ENCODE results near the gene RAE1.
A peak's percentile ranks its signal among the peaks of the same experiment; 100 is the strongest.
"Not testable (repeated sequence)": the region's sequence is repeated elsewhere in the genome, so short reads cannot be mapped to it uniquely, and the experiment has no call there.

The RAE1 gene

DNA sequence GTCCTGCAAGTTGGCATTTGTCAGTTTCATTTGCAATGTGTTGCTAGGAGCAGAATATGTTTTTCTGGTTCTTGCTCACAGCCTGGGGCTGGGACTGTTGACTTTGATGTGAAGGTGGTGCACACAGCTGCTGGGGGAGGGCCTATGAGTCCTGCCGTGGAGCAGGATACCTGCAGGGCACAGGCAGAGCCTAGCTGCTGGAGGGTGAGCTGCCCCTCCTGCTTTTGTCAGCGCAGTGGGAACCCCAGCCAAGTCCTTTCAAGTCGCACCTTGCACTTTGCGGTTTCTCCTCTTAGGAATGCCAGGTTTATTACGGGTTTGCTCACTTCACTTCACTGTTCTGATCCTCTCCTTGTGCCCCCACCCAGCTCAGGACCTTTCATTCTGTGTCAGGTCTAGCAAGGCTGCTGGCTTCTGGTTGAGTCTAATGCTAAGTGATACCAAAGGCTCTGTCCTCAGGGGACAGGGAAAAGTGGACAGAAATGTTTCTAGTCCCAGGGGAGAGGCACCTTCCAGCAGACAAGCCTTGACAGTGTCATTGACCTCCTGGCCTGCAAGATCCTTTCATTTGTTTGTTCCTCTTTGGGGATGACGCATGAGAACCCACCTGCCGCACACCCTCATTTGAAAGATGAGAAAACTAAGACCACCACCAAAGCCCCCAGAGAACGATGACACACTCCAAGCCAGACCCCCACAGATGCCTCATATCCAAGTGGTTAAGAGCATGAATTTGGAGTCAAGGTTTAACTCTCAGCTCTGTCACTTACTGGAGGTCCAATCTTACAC, 24.2 kb upstream of the RAE1 start:
- DNase-seq: no peak

DNA sequence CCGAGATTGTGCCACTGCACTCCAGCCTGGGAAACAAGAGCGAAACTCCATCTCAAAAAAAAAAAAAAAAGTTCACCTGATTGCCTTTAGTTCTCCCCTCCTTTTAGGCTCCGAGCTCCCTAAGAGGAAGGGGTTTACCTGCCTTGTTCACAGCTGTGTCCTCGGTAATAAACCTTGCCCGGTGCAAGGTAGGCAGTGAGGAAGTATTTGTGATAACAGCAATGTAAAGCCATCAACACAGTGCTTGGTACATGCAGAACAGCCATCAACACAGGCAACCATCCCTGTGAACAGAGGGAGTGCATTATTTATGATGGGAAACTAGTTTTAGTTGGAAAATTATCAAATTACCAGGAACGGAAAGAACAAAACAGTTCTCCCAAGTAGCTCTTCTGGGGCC, 23.2 kb upstream of the RAE1 start:
- no peak for DNase-seq

DNA sequence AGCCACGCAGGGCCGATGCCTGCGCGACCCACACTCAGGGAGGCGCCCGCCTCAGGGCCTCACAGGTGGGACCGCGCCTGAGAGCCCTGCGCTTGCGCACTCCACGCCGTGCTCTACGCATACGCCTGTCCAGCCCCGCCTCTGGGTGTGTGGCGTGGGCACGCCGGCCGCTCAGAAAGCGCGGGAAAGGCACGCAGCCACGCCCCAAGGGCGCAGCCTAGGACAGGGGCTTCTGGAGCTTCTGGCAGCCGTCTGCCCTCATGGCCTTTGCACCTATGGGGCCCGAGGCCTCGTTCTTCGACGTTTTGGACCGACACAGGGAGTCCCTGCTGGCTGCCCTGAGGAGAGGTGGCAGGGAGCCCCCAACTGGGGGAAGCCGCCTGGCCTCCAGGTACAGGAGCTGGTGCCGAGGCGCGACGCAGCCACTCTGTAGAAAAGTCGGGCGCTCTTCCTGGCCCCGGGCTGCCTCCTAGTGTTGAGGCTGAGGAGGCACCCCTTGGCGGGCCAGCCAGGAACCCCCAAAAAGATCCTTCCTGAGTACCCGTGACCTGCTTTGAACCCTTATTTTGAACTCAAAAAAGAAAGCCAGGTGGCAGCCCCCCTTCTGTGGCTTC, 21.3 kb upstream of the RAE1 start, which contains the start of gene SPO11:
TSS of gene SPO11 (plus strand) at position 196 of the 614 bp plus-strand sequence. CDS start at position 261, 65 bp downstream.
- peak; percentile 9 for DNase-seq

DNA sequence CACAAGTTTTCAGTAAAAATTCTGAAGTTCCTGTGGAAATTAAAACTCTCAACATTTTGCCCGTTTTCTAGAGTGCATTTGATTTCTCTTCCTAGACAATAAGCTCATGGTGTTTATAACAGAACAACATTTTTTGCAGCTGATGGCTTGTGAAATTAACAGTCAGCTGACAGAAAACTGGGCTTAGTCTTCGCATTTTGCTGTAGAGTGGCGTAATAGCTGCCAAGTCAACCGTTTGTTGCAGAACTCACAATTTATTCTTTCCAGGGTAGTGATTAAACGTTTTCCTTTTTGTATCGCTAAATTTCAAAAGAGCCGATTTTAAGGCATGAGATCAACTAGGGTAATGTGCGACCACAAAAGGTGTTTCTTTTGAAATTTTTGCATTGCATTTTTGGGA, 20.1 kb upstream of the RAE1 start:
- DNase-seq: peak; percentile 62

DNA sequence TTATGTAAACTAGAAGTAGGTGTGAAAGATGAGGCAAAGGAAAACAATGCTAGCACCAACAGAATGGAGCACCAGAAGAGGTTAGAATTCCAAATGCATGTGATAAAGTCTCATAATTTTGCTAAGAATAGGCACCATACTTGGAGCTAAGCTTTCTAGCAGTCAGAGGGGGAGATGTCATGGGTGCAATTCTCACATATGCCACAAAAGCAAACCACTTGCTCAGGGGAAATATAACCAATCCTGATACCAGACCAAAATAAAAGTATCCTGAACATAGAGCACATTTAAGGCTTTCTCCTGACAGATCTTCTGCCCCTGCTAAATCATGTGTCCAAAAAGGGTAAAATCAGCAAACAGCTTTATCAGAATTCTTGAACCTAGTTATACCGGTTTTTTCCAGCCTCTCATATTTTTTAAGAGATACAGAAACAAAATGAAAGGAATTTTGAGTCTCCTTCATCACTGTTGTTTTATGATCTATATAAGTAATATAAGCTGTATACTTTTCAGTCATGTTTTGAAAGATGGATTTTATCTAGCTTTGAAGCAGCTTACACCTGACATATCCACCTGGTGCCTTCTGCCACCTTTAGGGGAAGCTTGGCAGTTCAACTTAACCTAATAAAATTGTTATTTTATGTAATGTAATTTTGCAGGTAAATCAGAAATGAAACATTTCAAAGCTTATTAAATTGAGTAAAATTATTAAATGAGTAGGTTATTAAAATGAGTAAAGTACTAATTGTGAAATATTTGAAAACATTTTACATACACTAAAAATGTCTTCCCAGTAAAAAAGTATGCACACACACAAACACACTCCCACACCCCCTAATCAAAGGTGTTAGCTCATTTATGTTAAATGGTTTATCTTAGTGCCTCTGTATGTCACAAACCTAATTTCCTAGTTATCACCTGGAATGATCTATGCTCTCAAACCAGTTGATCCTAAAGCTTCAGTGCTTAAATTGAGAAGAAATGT, 18.7 kb upstream of the RAE1 start:
- DNase-seq: no peak

DNA sequence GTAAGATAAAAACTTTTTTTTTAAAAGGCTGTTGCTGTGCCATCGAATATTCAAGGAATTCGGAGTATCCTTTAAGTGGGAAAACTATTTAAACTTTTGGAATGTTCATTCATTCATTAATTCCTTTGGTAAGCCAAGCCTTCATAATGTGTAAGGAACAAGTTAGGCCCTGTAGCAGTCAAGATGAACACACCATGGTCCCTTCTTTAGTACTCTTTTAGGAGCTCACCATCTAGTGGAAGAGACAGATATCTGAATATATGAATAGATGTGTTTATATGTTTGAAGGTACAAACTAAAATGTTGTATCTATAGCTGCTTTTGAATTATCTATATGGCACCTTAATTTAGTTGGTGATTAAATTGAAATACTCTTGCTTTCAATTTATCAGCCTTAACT, 15.7 kb upstream of the RAE1 start:
- peak; percentile 7 for DNase-seq

DNA sequence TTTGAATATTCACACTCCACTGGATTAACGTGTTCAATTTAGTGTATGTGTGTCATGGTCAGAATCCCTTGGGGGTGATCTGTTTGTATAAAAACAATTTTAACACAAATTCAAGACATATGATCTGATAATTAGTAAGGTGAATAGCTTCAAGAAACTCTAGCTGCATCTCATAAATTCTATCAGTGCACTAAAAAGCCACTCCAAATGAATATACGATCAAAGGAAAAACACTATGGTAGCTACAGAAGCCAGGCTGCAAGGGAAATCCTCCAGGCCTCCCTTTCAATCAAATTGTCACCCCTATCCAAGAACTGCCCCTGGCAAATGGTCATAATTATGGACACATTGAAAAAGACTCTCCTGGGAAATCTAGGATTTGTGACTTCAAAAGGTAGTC, 9.4 kb upstream of the RAE1 start:
- DNase-seq: no peak

DNA sequence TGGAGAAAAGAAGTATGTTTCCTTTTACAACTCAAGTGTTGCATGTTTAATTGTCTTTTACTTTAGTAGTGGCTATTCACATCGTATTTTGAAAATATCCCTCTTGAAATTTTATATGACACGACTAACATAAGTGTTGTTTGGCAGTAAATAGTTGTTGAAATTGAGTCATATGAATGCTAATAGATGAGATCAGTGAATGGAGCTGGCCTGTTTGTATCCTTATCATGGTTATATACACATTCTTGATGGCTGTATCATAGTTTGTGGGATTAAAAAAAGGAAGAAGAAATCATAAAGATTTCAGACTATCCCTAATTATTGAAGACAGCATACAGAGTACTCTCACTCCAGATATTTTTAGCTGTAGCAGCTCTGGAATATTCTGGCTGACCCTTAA, 8.2 kb upstream of the RAE1 start:
- DNase-seq: no peak

DNA sequence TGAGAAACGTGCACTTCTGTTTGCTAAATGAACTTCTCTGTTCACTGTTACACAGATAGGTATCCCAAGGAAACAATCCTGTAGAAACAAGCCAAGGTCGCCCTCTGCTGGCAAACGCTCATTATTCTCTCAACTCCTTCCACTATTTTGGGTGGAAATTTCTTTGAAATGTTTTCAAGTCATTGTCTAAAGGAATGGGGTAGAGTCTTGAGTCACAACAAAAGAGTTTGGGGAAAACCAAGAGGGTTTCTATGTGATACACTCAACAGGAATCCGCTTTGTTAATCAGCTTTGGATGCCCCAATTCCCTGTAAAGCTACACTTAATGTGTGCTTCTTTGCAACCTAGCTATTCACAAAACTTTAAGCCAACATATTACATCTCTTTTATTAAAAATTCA, 4.6 kb upstream of the RAE1 start:
- DNase-seq: peak; percentile 85

DNA sequence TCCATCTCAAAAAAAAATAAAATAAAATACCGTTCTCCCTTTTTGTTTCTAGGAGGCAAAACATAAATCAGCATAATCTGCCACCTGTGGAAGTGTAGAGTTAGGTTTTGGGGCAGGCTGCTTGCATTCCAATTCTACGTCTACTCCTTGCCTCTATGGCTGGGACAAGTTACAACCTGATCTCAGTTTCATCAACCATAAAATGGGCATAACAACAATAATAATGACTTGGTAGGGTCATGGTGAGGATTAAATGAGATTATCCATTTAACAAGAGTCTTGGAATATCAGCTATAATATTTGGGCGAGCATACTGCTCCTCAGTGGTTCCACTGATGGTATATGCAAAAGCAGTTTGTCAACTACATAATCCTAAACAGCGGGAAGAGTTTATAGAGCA, 3.7 kb upstream of the RAE1 start:
- no peak for DNase-seq

DNA sequence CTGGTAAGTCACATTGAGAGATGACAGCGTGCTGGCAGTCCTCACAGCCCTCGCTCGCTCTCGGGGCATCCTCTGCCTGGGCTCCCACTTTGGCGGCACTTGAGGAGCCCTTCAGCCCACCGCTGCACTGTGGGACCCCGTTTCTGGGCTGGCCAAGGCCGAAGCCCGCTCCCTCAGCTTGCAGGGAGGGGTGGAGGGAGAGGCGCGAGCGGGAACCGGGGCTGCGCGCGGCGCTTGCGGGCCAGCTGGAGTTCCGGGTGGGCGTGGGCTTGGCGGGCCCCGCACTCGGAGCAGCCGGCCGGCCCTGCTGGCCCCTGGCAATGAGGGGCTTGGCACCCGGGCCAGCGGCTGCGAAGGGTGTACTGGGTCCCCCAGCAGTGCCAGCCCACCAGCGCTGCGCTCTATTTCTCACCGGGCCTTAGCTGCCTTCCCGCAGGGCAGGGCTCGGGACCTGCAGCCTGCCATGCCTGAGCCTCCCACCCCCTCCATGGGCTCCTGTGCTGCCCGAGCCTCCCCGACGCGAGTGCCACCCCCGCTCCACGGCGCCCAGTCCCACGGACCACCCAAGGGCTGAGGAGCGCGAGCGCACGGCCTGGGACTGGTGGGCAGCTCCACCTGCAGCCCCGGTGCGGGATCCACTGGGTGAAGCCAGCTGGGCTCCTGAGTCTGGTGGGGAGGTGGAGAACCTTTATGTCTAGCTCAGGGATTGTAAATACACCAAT, 2.7 kb upstream of the RAE1 start:
- DNase-seq: not testable (repeated sequence)

DNA sequence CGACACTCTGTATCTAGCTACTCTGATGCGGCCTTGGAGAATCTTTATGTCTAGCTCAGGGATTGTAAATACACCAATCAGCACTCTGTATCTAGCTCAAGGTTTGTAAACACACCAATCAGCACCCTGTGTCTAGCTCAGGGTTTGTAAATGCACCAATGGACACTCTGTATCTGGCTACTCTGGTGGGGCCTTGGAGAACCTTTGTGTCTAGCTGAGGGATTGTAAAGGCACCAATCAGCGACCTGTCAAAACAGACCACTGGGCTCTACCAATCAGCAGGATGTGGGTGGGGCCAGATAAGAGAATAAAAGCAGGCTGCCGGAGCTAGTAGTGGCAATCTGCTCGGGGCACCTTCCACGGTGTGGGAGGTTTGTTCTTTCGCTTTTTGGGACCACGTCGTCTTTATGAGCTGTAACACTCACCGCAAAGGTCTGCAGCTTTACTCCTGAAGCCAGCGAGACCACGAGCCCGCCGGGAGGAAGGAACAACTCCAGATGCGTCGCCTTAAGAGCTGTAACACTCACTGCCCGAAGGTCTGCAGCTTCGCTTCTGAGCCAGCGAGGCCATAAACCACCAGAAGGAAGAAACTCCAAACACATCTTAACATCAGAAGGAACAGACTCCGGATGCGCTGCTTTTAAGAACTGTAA, 2.0 kb upstream of the RAE1 start:
- DNase-seq: not testable (repeated sequence)

DNA sequence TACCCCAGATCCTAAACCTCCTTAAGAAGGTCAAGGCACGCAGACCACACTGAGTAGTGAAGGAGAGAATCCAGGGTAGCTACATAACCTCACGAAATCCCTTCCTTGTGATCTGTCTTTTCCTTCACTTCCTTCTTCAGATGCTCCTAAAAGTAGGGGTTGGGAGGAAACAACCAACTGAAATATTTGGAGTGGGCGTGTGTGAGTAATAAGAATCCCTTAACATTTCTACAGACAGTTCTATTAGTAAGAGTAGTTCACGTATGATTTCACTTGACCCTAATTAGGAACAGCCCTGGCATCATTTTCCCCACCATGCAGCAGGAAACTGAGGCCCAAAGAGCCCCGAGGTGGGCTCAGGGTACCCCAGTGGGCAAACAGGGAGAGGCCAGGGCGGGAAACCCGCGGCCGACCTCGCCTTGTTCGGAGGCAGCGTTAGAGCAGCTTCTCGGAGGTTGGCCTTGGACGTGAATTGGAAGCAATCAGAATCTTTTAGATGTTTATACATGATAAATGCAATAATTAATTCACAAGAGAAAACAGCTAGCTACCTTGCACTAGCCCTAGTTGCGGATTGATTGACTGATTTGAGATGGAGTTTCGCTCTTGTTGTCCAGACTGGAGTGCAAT, 859 bp upstream of the RAE1 start:
- no peak for DNase-seq

DNA sequence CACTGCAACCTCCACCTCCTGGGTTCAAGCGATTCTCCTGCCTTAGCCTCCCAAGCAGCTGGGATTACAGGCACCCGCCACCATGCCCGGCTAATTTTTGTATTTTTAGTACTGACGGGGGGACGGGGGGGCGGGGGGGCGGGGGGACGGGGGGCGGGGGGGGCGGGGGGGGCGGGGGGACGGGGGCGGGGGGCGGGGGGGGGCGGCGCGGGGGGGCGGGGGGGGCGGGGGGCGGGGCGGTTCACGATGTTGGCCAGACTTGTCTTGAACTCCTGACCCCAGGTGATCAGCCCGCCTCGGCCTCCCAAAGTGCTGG, 371 bp upstream of the RAE1 start:
- not testable (repeated sequence) for DNase-seq

DNA sequence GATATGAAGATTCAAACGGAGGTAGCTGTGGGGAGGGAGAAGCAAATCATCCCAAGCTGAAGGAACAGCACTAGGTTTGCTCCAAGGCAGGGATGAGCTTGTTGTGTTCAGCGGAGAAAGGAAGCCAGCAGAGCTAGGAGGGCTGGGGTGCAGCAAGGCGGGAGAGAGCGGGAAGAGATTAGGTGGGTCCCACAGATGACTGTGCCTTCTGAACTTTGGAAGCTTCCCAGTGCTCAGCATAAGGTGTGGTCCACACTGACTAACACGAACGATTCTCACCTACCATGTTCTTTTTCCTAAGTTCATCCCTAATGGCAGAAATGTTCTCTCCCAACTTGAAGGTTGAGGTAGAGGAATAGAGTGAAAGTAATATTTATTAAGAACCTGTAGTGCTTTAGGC, 1.2 kb downstream of the RAE1 start:
- DNase-seq: no peak

DNA sequence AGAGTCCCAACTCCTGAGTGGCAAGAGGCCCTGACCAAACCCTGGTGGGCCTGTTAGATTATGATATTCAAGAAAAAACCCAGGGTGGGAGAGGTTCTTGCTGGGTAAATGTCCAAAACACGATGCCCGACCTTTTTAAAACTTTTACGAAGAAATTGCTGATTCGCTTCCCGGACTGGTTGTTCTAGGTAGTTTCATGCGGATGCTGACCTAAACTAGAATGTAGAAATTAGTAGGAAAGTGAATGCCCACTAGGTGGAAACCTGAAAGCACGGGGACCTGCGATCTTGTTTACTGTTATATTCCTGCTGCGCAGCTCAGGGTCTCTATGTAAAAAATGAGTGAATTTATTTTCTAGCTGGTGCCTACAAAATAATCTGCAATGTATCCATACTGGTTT, 2.3 kb downstream of the RAE1 start:
- DNase-seq: no peak

DNA sequence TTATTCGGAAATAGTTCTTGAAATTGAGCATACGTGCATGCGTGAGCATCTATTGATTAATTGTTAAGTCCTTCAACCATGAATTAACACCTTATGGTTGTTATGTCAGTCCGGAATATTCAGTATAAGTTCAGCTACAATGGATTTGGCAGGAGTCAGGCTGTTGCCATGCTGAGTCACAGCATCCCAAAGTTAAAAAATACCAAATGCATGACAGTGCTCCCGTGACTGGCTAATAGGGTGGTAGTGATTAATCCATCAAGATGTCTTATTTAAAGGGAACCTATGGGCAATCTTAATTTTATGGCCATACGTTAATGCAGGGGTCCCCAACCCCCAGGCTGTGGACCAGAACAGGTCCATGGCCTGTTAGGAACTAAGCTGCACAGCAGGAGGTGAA, 10.5 kb downstream of the RAE1 start:
- DNase-seq: no peak

DNA sequence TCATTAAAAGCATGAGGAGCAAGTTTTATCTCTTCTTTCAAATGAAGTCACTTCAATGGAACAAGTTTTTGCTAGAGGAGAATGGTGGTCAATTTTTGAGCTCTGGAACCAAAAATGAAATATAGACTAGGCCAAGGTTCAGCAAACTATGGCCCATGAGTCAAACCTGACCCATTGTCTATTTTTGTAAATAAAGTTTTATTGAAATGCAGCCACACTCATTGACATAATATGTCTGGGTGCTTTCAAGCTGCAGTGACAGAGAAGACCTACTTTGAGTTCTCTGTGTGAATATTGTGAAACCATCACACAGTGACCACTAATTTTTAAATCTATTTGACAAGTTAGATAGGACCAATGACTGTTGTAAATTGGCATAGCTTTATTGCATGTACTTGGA, 13.4 kb downstream of the RAE1 start:
- DNase-seq: no peak

DNA sequence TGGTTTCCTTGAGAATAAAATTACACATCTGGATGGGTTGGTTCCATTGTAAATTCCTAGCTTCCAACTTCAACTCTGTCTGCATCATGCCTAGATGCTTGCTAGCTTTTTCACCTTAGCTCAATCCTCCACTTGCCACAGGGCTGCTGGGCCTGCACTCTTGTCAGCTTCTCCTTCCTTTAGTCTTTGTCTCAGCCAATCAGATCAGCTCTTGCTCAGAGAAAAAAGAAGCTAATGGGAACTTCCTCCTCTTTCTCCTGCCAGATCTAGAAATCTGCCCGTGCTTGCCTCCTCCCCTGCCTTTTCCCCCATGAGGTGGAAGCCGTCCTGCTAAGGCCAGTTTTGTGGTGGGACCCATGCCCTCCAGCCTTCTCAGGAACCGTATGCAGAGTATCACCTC, 18.5 kb downstream of the RAE1 start:
- no peak for DNase-seq

DNA sequence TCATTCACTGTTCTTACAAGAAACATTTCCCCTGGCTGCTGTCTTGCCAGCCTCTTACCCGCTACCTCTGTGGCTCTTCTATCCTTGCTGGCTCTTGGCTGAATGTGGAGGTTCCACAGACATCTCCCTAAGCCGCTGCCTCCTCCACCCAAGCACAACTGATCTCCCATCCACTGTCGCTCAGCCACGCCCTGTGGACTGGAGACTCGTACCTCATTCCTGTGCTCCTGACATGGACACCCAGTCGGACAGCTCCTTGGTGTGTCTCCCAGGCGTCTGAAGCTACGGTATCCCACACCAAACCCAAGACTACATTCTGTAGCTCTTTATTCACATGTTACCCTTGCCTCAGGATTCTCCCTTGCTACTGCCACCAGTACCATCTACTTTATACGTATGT, 19.3 kb downstream of the RAE1 start:
- no peak for DNase-seq

DNA sequence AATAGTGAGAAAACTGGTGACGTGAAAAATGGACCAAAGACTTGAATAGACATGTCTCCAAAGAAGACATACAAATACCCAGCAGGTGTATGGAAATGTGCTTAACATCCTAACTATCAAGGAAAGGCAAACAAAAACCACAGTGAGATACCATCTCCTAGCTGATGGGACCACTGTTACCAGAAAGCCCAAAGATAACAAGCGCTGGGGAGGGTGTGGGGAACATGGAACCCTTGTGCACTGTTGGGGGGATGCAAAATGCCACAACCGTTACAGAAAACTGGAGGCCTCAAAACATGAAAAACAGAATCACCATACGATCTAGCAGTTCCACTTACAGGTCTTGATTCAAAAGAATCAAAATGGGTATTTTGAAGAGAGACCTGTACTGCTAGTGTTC, 20.3 kb downstream of the RAE1 start:
- no peak for DNase-seq

DNA sequence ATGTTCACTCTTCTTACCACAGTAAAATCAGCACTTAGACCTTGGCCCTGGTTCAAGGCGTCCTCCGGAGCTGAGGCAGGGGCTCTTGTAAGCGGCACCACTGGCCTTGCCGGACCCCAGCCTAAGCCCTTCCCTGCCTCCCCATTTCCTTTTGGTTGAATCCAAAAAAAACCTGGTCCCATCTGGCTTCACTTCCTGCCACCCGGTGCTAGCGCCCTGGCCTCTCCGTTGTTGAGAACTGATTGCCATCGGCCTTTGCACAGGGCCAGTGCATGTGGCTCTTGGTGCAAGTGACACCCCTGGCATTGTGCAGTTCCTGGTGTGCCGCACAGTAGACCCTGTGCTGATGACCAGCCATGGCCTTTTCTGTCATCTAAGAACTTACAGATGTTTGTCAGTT, 21.1 kb downstream of the RAE1 start:
- DNase-seq: no peak

Data from midbrain (tissue), 1 donor.